ENCODE data around the gene HERPUD1. TPM values are rescaled to one million over a fixed set of nuclear protein-coding genes. Genes with fewer than 3 reads are reported as not detected.
"Not testable (repeated sequence)": the region's sequence is repeated elsewhere in the genome, so short reads cannot be mapped to it uniquely, and the experiment has no call there.

Gene HERPUD1
- polyA plus RNA-seq, 1 experiment = 215 TPM

DNA sequence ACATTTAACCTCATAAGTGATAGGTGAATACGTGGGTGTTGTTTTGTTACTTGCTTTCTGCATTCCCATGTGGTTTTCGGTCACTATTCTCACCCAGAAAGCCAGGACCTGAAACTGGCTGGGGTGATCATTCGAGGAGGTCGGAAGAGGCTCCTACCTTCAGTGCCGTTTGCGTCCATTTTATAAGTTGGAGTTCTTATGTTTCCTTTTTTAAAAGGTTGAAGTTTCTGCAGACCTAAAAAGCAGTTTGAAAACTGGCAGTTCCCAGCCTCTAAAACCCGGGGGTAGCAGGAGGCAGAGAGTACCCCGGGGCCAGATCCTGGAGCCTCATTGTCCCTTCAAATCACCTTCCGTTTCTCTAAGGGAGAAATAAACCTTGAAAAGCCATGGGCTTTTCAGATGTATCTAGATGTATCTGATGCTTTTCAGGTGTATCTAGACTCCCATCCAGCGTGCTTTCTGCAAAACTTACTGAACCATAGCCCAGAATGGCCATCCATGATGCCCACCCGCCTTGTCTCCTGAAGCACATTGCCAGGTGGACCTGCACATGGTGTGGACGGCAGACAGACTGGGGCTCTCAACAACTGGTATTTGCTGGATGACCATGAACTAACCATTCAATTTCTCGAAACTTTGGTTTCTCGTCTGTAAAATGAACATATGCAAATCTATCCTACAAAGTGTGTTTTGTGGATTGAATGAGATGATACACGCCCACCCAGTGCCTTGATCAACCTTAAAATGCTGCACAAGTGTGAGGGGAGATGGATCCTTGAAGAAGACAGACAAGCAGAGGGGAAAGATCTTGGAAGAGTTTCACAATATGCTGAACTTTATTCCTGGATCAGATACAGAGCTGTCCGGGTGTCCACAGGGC, 58.7 kb downstream of the HERPUD1 start:
- Histone ChIP-seq H3K27ac (ENCODE audit: low read depth, low read length) (no peak overlapping the region), H3K9me3 (ENCODE audit: control insufficient read depth, insufficient read depth, low read length) (no peaks in the 10 kb centered on the region; the same call in 1 of the 2 replicates), H3K27me3 (ENCODE audit: control insufficient read depth, insufficient read depth, low read length) (no peaks in the 10 kb centered on the region), H3K4me3 (ENCODE audit: low read depth, low read length) (peak overlapping the region; percentile 81)
- TF ChIP-seq, protein P1, sequence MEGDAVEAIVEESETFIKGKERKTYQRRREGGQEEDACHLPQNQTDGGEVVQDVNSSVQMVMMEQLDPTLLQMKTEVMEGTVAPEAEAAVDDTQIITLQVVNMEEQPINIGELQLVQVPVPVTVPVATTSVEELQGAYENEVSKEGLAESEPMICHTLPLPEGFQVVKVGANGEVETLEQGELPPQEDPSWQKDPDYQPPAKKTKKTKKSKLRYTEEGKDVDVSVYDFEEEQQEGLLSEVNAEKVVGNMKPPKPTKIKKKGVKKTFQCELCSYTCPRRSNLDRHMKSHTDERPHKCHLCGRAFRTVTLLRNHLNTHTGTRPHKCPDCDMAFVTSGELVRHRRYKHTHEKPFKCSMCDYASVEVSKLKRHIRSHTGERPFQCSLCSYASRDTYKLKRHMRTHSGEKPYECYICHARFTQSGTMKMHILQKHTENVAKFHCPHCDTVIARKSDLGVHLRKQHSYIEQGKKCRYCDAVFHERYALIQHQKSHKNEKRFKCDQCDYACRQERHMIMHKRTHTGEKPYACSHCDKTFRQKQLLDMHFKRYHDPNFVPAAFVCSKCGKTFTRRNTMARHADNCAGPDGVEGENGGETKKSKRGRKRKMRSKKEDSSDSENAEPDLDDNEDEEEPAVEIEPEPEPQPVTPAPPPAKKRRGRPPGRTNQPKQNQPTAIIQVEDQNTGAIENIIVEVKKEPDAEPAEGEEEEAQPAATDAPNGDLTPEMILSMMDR (IDR thresholded peaks at IDR 0.05; ENCODE audit: low read depth, low read length) = no peak
- ChIA-PET POLR2A (interaction anchor here (1.3 kb wide), 1 partner anchor 59 kb away, joined by 4 read pairs; no protein-coding TSS in a partner anchor), CTCF (no interaction called here)
- DNase-seq (ENCODE audit: low read depth, low spot score) = no peak

DNA sequence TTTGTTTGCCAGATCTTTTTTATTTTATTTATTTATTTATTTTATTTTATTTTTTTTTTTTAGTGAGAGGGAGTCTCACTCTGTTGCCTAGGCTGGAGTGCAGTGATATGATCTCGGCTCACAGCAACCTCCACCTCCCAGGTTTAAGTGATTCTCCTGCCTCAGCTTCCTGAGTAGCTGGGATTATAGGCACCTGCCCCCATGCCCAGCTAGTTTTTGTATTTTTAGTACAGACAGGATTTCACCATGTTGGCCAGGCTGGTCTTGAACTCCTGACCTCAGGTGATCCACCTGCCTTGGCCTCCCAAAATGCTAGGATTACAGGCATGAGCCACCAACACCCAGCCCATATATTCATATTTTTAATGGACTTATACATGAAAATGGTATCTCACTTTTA, 60.5 kb downstream of the HERPUD1 start:
- H3K4me3 ChIP-seq (ENCODE audit: low read depth, low read length); H3K27me3 ChIP-seq (ENCODE audit: control insufficient read depth, insufficient read depth, low read length); CTCF ChIA-PET; DNase-seq (ENCODE audit: low read depth, low spot score); POLR2A ChIA-PET; H3K9me3 ChIP-seq (ENCODE audit: control insufficient read depth, insufficient read depth, low read length); H3K27ac ChIP-seq (ENCODE audit: low read depth, low read length): not testable (repeated sequence)

DNA sequence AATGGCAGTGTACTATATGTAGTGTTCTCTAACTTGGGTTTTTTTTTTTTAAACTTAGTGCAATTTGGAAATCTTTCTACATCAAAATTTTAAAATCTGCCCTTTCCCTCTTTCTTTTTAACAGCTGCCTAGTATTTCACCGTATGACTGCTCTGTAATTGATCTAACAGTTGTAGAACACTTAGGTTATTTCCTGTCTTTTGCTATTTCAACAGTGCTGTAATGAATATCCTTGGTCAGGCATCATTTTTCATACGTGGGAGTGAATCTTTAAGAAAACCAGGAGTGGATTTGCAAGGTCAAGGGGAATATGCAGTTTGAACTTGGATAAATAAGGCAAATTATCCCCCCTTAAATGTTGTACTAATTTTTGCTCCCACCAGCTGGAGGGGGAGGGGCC, 61.3 kb downstream of the HERPUD1 start:
- Histone ChIP-seq H3K27me3 (ENCODE audit: control insufficient read depth, insufficient read depth, low read length) (no peaks in the 10 kb centered on the region), H3K4me3 (ENCODE audit: low read depth, low read length) (no peak overlapping the region), H3K27ac (ENCODE audit: low read depth, low read length) (no peak overlapping the region), H3K9me3 (ENCODE audit: control insufficient read depth, insufficient read depth, low read length) (no peaks in the 10 kb centered on the region; the same call in 1 of the 2 replicates)
- TF ChIP-seq, protein P1 (IDR thresholded peaks at IDR 0.05; ENCODE audit: low read depth, low read length) = no peak
- CTCF ChIA-PET = no interaction called here
- POLR2A ChIA-PET = no interaction called here
- DNase-seq (ENCODE audit: low read depth, low spot score) = no peak

DNA sequence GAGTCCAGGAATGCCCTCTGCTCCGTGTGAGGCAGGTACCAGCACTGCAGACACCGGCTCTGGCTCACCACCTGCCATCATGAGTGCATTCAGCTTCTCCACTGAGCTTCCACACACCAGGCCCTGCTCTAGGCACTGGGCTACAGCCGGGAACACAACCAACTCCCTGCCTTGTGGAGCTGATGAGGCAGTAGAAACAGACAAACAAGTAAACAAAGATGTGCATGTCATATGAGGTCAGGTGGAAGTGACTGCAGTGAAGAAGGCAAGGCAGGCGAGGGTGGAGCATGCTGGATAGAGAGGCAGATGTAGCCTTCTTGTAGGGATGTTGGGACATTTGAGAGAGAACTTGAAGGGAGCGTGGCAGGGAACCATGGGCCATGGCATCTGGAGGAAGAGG, 62.4 kb downstream of the HERPUD1 start:
- POLR2A ChIA-PET = no interaction called here
- TF ChIP-seq, protein P1 (IDR thresholded peaks at IDR 0.05; ENCODE audit: low read depth, low read length) = no peak
- no peak overlapping the region for H3K27ac ChIP-seq (ENCODE audit: low read depth, low read length)
- CTCF ChIA-PET = no interaction called here
- no peak overlapping the region for H3K4me3 ChIP-seq (ENCODE audit: low read depth, low read length)
- no peaks in the 10 kb centered on the region; the same call in 1 of the 2 replicates for H3K9me3 ChIP-seq (ENCODE audit: control insufficient read depth, insufficient read depth, low read length)
- no peaks in the 10 kb centered on the region for H3K27me3 ChIP-seq (ENCODE audit: control insufficient read depth, insufficient read depth, low read length)
- no peak for DNase-seq (ENCODE audit: low read depth, low spot score)

Other genes with a start within 250 kb of the HERPUD1 start
- gene MT1X, start 249.7 kb upstream of the HERPUD1 start, polyA plus RNA-seq (2011; rRNA removed) = 19.5 and 30.1 TPM in 2 replicates
- 46.4 and 51.1 TPM in 2 replicates for gene NUP93, start 202.0 kb upstream of the HERPUD1 start, polyA plus RNA-seq (2011; rRNA removed)
- not detected in 2 replicates for gene SLC12A3, start 66.9 kb upstream of the HERPUD1 start, polyA plus RNA-seq (2011; rRNA removed)
- gene CETP, start 29.8 kb downstream of the HERPUD1 start, polyA plus RNA-seq (2011; rRNA removed) = 0.09 and 0.17 TPM in 2 replicates
- 9.2 and 13.1 TPM in 2 replicates for gene NLRC5, start 57.4 kb downstream of the HERPUD1 start, polyA plus RNA-seq (2011; rRNA removed)
- 26.2 and 34.5 TPM in 2 replicates for gene CPNE2, start 160.4 kb downstream of the HERPUD1 start, polyA plus RNA-seq (2011; rRNA removed)